Activated CD8-positive, alpha-beta memory T cell treated with anti-CD3 and anti-CD28 coated beads, Interleukin-2, amount 50 U/mL, for 24 hours (primary cell): ENCODE results near the gene FYCO1.

Experiments
- DNase-seq: peaks from one replicate; pipeline ENCODE4 v3.0.0-alpha.2; 2020; ENCODE audit errors: extremely low read depth

FYCO1 gene

DNA sequence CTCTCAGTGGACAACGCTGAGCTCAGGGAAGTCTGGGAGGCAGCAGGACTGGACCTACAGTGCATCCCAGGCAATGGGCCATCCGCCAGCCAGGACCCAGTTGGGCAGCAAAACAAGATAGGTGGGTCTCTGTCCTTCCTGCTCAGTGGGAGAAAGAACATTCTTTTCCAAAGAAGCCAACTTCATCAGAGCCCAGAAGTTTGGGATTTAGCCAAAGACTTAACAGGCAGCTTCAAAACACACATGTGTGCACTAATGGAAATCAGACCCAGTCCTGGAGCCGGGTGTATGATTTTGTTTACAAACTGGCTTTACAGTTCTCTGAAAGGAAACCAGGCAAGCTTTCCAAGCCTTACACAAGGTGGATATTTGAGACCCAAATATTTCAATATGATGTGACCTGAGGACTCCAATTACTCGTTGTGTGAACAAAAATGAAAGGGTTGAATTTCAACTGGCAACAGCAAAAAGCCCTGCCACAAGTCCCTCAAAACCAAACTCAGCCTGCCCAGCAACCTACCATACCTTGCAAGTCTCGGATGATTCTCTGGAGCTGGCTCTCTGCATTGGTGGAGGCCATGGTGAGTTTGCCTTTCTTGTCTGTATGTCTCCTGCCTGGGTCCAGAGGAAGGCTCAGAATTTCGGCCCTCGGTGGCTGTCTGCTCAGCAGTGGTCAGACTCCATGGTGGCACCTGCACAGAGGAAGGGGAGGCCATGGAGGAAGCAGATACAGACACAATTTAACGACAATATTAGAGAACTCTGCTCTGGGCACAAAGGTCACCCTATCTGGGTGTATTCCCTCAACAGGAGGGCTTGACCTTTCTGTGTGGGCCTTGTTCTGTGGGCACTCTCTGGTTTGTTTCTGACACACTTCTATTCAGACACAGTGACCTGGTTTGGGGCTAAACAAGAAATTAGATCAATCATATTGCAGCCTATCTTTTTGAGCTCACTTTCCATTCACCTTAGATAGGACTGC lies 11.0 kb downstream of the FYCO1 start:
- DNase-seq = no peak

DNA sequence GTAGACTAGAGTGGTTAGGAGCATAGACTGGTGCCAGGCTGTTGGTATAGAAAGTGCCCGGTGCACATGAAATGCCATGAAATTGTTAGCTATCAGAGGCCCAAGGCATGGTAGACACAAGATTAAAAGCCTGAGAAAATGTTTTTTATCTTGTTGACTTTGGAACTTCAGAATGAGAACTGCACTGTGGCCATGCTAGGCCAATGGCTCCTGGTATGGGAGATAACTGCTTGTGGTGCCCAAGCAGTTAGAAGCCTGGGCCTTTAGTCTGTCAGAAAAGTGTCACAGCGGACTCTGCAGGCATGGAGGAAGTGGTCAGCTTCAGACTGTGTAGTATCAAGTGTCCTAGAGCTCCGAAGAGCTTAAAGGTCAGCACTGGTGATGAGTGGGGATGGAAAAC lies 11.9 kb downstream of the FYCO1 start:
- DNase-seq = no peak

DNA sequence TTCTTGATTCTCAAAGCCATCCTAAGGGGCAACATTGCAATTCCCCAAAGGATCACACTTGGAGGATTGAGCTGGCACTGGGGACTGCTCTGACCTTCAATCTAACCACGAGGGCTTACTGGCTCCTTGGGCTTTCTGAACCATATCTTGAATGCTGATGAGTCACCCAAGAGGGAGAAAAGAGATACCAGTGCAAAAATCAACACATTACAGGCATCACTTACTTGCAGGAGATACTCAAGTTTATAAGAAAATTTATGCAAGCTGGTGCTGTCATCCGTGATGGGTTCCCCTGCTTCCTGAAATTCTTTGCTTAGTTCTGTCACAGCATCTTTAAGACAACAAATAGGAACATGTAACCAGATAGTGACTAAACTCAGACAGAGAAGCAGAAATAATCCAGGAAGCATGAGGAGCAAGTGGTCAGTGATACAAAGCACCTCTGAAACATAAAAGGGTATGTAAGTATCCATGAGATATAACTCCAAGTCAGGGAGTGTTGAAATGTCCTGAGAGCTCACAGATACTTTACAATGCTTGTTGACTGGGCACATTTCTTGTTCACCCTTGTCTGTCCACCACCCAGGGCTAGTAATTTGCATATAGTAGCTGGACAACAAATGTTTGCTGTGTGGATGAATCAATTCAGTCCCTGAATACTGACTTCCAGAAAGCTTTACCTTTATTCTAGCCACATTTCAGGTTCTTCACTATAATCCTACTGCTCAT lies 14.1 kb downstream of the FYCO1 start:
- no peak for DNase-seq

DNA sequence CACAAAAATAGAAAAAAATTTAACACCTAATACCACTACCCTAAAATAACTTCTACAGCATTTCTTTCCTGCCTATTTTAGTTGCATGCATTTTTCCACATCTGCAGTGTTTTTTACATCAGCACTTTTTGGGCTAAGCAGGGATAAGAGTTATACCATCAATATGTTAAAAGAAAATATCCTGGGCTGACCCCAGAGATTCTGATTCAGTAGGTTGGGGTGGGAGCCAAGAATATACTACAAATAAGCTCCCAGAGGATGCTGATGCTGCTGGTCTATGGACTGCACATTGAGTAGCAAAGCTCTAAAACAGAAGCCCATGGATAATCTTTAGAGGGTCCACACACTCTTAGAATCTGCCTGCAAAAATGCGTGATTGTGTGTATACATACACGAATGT lies 14.8 kb downstream of the FYCO1 start:
- DNase-seq = no peak

GRCh38 chr3:45980229-45980813 lies 15.3 kb downstream of the FYCO1 start:
- no peak for DNase-seq

GRCh38 chr3:45979378-45979777 lies 16.2 kb downstream of the FYCO1 start:
- no peak for DNase-seq

GRCh38 chr3:45978006-45978761 lies 17.4 kb downstream of the FYCO1 start:
- no peak for DNase-seq

DNA sequence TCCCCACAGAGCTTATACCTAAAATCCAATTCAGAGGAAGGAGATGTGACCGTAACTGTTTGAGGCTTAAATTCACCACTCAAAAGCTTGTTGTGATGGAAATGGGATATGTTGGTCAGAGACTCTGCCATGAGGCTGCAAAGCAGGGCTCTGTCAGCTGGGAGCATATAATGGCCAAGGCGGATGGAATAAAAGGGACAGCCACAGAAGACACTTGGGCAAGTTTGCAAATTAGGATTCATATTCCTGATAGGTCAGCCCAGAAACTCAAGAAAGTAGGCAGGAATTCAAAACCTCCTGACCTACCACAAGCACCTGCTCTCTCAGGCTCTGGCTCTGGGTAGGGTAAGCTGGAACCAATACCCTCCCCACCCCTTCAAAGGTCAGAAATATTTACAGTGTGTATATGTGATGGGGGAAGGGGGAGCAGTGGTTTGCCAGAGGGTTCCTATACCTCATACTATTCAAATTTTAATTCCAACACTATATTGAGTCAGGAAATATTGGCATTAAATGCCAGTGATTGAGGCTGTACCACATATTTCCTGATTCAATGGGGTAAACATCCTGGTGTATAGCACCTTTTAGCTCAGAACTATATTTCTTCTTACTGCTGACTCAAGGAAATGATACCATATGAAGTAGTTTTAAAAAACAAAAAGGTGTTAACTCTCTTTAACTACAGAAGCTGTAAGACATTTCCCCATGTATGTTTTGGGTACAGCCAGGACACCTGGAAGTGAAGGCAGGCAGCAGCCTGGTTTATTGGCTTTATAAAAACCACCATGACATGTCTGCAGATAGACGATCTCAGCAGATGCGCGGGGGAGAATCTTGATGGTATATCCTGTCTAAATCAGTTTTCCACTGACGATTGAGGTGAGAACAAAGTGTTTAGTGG lies 19.2 kb downstream of the FYCO1 start:
- no peak for DNase-seq

GRCh38 chr3:45975686-45976085 lies 19.9 kb downstream of the FYCO1 start:
- no peak for DNase-seq

- DNase-seq = no peak
These were observed 20.9 kb downstream of the FYCO1 start for GRCh38 chr3:45974686-45975085.

GRCh38 chr3:45972534-45973402 lies 22.9 kb downstream of the FYCO1 start:
- DNase-seq = no peak

DNA sequence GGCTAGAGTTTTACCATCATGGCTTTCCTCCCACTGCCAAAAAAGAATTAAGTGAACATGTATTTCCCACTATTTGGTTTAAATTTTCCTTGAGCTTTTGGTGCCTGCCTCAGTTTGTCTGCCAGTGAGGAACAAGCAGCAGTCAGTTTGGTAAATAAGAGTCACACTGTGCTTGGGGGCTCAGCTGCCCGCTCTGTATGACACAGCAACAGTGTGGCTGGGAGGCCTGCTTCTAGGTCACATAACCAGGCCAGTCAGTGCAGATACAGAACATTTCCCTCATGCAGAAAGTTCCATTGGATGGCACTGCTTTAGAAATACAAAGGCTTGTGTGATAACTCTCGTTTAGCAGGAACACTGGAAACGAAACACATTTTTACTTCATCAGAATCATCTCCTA lies 25.7 kb downstream of the FYCO1 start:
- no peak for DNase-seq

- no peak for DNase-seq
These were observed 26.5 kb downstream of the FYCO1 start for GRCh38 chr3:45969116-45969515.

DNA sequence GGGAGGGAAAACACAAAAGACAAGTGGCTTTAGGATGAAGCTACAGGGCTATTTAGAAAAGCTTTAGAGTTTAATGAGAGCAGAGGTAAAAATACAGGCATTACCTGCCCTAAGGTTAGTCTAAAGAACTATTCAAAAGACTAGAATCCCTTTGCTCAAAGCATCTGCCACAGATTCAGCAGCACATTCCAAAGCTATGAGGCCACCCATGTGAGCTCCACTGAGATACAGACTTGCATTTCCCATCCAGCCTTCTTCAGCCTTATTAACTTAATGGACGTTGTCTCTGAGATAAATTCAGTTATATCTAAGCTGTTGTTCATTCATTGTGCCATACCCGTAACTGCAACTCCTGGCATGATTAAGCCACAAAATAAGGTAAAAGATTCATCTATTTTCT lies 26.9 kb downstream of the FYCO1 start:
- no peak for DNase-seq

DNA sequence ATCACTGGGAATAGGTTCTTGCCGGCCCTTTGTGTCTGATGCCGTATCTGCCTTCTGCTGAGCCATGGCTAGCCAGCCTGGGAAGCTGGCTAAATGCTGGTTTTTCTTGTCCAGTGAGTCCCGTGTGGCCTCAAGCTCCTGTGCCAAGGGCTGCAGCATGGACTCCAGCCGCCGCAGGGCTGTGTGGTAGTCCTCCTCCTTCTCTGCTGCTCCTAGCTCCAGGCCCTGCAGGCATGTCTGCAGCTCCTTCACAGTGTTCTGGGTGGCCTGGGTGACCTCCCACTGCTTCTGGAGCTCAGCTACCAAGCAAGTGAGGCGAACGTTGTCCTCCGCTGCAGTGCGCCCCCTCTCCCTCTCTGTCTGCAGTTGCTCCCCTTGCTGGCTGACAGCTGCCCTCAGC lies 27.5 kb downstream of the FYCO1 start:
- DNase-seq = no peak

- no peak for DNase-seq
These were observed 27.9 kb downstream of the FYCO1 start for GRCh38 chr3:45967724-45968123.

GRCh38 chr3:45966950-45967640 lies 28.5 kb downstream of the FYCO1 start:
- no peak for DNase-seq

DNA sequence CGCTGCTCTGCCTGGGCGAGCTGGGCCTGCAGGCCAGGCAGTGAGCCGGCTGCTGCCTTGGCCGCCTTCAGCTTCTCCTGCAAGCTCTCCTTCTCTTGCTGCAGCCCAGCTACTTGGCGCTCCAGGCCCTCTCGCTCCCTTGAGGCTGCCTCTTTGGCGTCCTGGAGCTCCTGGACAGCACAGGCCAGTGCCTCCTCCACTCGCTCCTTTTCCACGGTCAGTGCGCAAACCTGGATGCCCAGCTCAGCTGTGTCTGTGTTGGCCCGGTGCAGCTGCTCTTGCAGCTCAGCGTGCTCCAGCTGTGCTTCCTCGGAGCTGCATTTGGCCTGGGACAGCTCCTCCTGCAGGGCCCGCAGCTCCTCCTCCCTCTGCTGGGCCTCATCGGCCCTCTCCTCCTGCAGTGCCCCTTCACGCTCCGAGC lies 29.2 kb downstream of the FYCO1 start:
- DNase-seq = no peak

DNA sequence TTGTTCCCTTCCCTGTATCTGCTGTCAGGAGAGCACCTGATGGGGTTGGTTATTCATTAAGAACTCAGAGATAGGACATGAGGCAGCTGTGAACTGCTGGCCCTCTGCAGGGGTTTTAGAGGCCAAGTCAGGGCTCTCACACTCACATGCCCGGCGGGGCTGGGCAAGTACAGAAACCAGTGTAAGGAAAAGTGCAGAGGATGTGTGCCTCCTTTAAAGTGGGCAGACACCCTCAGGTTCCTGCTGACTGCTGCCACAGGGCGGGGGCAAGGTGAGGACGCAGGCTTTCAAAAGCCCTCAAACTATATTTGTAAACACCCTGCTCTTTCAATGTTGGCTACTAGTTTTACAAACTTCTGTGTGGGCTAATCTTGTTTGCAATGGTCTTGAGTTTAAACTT lies 30.0 kb downstream of the FYCO1 start:
- no peak for DNase-seq
